Stimulated activated CD4-positive, alpha-beta T cell treated with anti-CD3 and anti-CD28 coated beads, Interleukin-12 subunit alpha, Interleukin-12 subunit beta, amount 100 ng/mL, for 24 hours (primary cell): ENCODE data around the gene BCL11B.
A peak's percentile ranks its signal among the peaks of the same experiment; 100 is the strongest.
"Not testable (repeated sequence)": the region's sequence is repeated elsewhere in the genome, so short reads cannot be mapped to it uniquely, and the experiment has no call there.

ENCODE experiments used
- DNase-seq, 2 experiments: peaks; one replicate each; pipeline ENCODE4 v3.0.0-alpha.2; 2020; ENCODE audit warnings: low read depth in 2 of 2

The BCL11B gene

DNA sequence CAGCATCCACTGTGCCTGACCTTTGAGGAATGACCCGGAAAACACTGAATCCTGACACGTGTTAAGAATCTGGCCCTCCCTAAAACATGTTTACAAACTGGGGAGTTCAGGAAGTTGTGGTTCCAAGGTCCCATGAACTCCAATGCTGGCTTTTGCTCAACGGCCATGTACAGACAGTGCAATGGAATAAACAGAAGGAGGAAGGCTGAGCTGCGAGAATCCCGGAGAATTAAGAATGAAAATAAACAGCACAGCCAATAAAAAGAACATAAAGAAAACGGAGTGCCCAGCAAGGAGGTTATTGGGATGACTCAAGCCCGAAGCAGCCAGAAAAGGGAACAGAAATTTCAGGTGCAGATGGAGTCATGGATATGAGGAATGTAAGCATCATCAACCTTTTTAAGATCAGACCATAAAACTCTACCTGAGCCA lies 32.3 kb downstream of the BCL11B start:
- no peak for DNase-seq

DNA sequence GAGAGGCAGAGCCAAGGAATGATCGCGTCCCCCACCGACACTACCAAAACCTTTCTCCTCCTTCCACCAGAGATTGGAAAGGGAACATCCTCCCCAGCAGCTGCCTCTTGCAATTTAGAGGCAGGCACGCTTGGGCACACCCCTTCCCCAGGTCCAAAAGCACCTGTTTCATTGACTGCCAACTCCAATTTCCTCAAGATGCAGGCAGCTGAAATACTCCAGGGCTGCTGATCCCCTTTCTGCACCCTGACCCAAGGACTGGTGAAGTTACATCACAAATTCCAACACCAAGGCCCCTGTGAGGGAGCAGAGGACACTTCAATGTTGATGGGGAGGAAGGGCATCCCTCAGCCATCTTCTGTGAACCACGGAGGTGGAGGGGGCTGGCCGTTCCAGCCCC lies 33.8 kb downstream of the BCL11B start:
- DNase-seq, result no peak

DNA sequence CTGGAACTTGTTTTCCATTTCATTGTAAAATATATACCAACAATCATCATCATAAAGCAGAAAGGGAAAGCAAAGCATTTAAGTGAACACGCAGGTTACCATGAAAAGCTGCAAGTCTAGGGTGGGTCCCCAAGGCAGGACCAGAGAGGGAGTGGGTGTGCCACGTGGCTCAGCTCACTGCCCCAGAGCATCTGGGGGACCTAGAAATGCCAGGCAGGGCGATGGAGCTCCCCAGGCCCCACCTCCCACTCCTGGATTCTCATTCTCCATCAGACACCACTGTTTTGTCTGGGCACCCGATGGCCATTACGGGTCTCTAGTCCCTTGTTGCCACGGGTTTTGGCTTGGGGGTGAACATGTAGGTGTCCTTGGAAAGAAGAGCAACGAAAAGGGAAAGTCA lies 34.7 kb downstream of the BCL11B start:
- DNase-seq, result no peak

DNA sequence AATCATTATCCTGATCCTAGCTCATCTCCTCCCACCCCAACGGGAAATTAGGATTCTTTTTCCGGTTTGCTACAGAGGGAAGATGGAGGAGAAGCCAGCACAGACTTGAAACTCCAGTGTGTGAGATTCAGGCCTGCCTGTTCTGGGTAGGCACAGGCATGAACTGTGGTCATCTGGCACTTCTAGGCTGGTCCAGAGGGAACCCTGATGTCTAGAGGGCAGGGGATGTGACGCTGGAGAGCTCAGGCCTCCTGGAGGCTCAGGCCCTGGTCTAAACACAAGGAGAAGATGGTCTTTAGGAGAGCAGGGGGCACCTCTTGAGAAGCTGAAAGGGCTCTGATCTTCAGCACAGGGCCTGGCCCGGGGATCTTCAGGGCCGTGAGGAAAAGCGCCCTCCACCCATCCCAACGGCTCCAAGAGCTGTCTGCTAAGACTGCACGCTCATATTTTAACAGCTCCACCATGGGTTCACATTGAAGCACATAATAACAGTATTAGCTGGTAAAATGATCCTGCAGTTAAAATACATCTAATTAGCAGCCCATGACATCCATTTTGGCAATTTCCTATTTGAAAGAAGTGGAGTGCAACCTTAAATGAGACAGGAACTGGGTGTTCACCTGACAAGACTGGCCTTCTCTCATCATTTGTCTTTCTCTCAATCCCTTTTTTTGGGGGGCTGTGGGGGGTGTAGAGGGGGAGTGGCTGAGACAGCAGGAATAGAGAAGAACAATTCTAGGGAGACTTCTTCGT lies 35.4 kb downstream of the BCL11B start:
- DNase-seq, result no peak

DNA sequence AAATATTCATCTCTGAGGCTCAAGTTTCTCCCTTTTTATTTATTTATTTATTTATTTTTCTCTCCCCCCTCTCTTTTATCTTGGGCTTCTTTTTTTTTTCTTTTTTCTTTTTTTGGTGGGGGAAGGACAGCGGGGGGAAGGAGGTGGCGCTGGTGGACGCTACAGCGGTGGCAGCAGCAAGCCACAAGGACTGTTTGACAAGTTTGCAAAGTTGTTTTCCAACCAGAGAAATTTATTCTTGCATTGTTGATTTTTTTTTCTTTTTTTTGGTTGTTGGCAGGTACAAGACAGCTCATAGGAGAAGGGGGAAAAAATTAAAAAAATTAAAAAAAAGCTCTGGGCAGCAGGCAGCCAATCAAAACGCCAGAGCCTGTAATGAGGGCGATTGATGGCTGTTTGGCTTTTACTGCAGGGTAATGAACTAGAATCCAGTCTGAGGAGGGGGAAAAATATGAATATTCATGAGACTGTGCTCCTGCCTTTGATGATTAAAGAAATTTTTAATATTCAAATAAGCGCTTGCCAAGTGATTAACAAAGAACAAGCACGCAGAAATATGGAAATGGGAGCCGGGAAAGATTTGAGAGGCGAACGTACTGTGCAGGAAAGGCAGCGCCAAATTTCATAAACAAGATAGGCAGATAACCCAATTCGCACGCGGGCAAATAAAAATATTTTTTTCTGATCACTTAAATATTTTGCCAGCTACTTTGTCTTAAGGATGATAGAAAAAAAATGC lies 36.2 kb downstream of the BCL11B start:
- no peak for DNase-seq

DNA sequence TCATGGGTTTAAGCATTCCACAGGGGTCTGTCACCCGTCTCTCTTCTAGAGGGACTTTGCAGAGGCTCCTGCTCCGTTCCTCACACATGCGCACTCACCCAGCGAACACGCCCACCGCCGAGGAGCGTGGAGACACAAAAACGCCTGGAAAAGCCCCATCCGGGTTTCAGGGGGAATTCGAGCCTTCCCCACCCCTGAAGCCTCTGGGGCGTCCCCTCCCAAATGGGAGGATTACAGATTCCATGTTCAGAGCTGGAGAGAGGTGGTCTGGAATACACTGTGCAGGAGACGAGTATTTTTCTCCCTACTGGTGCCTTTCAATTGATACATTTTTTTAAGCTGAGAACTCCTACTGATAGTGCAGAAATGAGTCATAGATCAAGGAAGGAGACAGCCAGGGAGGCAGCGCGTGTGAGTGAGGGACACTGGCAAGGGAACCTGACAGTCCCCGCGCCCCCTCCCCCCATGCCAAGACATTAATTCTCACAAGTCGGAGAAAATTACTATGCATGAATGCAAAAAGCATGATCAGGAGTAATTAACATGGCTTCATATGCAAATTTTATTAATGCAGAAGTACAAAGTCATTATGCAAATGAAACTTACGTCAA lies 36.9 kb downstream of the BCL11B start:
- peak; percentile 70 to 82 for DNase-seq

DNA sequence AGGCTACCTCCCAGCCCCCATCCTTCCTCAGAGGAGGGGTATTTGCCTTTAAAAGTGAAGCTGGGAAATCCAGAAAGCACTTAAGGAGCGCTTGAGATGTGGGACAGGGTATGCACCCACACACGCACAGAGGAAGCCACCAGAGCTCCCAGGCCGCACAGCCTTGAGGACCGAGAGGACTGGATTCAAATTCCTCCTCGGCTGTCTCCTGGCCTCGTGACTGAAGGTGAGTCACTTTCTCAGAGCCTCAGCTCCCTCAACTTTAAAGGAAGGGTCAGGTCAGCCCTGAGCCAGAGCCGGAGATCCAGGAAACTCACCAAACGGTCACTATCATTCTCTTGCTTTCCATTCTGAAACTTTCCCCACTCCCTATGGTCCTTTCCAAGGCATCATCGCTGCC lies 37.6 kb downstream of the BCL11B start:
- DNase-seq, result no peak

DNA sequence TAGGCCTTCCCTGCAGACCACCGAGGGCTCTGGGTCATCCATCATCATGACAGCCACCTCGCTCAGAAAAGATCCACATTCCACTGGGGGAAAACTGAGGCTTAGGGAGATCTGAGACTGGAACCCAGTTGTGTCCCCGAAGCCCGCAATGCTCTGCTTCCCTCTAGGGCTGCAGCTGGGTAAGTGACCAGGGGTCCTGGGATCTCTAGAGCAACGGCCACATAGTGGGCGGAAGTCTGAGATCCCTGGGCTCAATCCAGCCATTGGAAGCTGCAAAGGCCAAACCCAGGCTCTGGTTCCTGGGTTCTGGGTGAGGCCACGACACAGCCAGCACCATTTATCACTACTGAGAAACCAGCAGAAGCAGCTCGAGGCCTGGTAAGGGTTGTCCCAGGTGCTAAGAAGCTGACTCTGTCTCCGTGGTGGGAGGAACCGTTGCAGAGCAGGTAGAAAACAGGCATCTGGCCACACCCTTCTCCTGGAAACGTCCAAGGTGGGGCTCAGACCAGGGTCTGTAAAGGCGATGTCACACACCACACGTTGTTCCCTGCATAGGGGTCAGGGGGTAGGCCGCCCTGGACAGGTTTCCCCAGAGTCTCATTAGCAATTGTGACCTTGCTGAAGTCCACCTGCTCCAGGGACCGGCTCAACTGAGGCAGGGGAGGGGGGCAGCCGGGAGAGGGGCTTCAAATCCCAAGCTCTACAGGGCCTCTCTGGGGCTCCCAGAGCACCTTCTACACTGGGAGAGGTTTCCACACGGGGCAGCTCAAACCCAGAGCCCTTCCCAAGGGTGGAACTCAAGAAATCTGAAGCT lies 38.6 kb downstream of the BCL11B start:
- no peak for DNase-seq

DNA sequence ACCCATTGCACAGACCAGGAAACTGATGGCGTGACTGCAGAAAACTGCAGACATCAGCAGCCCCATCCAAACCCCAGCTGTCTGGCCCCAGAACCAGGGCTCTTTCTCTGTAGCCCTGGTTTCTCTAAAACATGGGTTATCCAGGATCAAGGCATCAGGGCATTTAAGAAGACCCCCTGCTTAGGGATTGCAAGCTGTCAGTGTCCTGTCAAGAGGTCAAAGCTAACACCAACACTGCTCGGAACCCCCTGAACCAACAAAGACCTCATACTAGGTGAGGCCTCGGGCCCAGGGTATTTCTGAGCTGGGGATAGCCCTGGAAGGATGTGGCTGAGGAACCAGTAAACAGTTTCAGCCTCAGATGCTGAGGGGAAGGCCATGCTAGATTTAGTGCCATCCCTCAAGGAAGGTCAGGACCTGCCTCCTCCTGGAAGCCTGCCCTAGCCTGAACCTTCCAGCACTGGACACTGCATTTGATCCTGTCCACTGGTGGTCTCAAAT lies 39.2 kb downstream of the BCL11B start:
- no peak for DNase-seq

DNA sequence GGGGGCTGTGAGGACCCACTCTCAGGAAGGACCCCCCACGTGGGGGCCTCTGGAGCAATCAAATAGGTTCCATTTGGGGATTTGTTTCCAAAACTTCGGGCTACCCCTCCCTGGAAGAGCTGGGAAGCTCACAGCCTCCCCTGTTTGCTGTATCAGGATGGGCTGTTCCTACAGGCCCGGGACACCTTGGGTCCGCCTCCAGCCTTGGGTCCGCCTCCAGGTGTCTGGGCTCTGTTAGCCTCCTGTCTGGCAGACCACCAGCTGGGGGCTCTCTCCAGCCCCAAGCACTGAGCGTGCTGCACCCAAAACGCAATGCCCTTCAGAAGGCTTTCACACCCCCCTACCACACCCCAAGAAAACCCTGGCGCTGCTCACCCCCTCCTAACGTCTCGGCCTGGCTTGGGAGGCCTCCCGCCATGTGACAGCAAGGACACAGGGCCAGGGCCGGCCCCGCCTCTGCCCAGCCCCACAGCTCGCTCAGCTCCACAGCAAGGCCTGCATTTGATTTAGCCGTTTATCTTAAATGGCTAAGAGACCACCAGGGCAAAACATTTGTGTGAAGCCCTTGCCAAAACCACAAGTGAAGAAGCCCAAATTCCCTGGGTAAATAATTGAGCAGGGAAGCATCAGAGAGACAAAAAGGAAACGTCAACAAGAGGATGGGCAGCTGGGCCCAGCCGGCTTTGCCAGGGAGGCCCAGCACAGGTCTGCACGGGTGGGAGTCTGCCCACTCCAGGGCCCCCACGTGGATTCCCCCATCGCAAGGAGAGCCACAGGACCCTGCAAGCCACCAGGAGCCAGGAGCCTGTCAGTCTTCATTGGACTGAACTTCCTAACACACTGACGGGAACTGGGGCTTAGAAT lies 39.9 kb downstream of the BCL11B start:
- DNase-seq, result no peak

DNA sequence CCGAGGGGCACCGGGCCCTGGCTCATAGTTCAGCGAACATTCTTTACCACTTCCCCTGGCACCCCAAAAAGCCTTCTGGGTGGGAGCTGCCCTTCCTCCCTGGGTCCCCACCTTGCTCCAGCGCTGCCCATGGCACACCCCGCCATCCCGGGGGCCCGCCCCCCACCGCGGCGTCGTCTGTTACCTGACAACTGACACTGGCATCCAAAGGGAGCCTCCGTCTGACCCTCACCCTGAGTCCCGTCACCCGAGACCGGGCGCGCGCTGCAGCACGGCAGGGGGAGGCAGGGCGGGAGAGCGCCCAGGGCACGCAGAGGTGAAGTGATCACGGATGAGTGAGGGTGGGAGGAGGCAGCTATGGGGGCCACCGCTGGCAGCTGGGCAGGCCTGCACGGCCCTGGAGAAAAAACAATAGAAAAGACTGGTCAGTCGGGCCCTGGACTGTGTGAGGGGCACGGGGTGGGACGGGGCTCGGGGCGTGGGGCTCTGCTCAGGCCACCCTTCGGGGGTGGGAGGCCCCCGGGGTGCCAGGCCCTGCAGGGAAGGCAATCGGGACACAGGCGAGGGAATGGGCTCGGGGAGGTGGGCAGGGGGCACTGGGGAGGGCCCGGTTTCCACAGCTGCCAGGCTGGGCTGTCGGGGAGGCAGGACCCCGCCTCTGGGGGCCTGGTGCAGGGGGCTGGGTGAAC lies 40.7 kb downstream of the BCL11B start:
- no peak for DNase-seq

DNA sequence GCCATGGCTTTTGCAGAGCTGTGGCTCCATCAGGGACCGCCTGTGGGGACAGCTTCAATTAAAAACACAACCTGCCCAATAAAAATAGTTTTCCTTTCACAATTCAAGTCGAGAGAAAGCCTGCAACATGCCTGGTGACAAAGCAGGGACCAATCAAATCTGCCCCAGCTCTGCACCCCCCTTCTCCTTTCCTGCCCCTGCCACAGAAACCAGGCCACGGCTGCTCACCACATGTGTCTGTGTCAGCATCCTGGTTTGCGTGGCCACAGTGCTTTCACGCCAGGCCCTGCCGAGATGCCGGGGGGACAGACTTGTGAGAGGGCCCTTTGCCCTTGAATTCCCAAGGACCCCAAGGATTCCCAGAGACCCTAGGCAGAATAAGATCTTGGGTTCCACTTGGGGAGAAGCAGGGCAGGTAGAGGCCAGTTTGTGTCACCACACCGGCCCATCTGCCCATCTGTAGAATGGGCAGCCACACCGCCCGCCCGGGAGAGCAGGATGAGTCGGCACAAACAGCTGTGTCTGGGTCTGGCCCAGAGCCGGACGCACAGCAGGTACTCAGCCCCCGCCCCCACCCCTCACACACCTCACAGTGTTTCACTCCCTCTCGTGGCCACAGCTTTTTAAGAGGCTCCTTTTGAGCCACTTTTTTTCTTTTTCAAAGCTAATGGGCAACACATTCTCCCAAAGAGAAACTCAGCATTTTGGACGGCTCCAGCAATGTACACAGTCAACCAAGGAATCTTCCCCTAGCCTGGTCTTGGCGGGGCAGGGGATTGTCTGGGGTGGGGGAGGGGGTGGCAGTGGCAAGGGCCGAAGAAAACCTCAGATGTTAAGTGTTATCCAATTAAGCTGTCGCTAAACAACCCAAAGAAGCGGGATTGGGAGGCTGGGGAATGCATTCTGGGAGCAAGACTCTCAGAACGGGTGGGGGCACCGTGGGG lies 41.5 kb downstream of the BCL11B start:
- peak; percentile 59 to 73 for DNase-seq

DNA sequence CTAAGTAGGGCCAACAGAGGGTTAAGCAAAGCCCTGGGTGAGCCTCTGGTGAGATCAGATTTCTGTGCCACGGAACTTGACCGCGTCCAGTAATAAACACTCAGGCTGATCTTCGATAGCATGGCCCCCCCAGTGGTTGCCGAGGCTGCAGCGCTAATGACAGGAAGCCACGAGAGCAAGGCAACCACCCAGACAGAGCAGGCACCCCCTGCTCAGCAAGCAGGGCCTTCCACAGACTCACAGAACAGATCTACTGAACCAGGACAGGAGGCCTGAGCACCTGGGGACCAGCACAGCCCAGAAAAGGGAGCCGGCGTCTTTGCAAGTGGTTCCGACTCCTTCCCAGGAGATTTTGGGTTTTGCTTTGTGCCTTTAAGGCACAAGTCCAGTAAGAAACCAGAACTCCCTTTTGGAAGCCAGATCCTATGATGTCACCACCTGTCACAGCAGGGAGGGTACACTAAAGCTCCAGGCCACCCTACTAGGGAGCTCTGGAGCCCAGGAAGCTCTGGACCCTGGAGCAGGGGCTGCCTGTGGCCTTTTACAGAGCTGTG lies 42.3 kb downstream of the BCL11B start:
- DNase-seq, result no peak

DNA sequence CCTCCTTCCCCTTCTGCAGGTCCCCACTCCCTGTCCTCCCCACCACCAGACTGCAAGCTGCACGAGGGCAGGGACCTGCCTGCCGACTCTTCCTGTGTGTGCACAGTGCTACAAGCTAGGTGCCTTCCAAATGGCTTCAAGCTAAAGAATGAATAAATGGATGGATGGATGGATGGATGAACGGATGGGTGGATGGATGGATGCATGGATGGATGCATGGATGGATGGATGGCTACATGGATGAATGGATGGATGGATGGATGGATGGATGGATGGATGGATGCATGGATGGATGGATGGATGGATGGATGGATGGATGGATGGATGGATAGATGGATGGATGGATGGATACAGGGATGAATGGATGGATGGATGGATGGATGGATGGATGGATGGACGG lies 43.2 kb downstream of the BCL11B start:
- DNase-seq, result not testable (repeated sequence)

DNA sequence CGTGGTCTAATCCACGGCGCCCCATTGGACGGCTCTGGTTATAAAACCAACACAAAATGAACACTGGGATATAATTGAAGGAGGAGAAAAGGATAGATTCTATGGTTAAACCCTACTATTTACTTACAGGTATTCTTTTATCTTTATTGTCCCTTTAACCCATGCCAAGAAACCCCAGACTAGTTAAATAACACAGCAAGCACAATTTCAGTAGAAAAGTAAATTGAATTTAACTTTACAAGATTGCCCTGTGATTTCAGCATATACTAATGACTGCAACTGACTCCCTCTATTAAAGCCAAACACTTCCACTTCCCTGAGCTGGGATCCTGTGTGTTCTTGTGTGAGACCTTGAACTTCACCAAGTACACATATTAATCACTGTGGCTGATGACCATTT lies 45.3 kb downstream of the BCL11B start:
- DNase-seq, result no peak

DNA sequence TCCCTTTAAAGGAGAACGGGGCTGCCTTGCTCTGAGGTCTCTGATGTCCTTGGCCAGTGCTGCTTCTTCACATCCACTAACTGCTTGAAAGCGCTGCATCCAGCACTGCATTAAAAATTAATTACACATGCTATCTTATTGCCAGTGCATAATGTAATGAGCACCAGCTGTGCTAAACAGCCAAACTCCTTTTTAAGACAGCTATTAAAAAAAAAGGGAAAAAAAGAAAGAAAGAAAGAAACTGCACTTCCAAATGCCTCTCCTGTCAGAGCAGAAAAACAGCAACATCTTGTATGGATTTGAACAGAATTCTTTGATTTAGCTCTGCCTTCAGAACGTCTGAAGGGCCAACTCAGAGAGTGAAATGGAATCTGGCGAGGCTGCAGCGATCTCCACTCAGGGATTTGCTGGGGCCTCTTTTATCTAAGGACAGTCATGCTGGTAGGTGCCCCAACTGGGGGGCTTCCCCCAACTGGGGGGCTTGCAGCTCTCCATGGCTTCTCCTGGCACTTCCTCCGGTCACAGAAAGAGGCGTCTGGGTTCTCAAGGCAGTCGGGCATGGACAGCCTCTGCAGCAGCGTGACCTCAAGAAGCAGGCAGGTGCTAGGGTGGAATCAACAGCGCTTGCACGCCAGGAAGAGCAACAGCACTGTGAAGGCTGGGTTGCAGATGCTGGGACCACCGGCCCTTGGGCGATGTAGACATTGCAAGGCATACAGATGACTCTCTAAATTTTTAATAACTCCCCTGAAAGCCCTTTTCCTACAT lies 46.4 kb downstream of the BCL11B start:
- DNase-seq, result no peak

DNA sequence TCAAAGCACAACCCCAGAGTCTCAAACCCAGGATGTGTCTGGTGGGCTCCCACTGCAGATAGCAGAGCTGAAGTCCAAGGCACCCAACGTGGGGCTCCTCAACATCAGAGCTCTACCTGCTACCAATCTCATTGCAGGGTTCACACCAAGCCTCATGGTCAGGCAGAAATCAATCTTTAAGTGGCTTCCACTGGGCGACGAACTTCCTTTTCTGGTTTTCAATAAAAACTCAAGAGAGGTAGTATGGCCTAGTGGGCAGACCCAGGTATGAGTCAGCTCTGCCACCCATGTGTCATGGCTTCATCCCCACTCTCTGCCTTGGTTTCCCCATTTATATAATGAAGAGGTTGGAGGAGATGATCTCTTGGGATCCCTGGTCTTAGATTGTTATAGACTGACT lies 47.0 kb downstream of the BCL11B start:
- no peak for DNase-seq
